Activated CD8-positive, alpha-beta memory T cell treated with anti-CD3 and anti-CD28 coated beads, Interleukin-2, amount 10 ng/mL, durations not matched to agents 7 days and 5 days (primary cell): Measurements from ENCODE around the gene AEN. TPM values are rescaled to one million over a fixed set of nuclear protein-coding genes. Genes with fewer than 3 reads are reported as not detected.
"Not testable (repeated sequence)": the region's sequence is repeated elsewhere in the genome, so short reads cannot be mapped to it uniquely, and the experiment has no call there.

Experiments
- ATAC-seq: fragments of 150-1000 bp; cut with Tn5 transposase; one replicate; pipeline ENCODE4 v1.10.0; 2021; ENCODE audit warnings: moderate library complexity
- CTCF ChIA-PET: fragments of 350-600 bp; sonication (Branson Sonifier 250); formaldehyde crosslinking; loops from one replicate; lab custom pipeline; 2021; ENCODE audit warnings: antibody characterized with exemption; lab: Charles Lee
- DNase-seq: peaks from one replicate; pipeline ENCODE4 v3.0.0-alpha.2; 2020
- H3K27ac Mint-ChIP-seq: one replicate; pipeline ENCODE4 v1.8.0; 2021; ENCODE audit warnings: mild to moderate bottlenecking, mixed read lengths
- H3K27me3 Mint-ChIP-seq: one replicate; pipeline ENCODE4 v1.8.0; 2021; ENCODE audit warnings: mixed read lengths
- H3K36me3 Mint-ChIP-seq: one replicate; pipeline ENCODE4 v1.8.0; 2021; ENCODE audit warnings: mild to moderate bottlenecking, mixed read lengths
- H3K4me1 Mint-ChIP-seq: one replicate; pipeline ENCODE4 v1.8.0; 2021; ENCODE audit warnings: mixed read lengths
- H3K4me3 Mint-ChIP-seq: one replicate; pipeline ENCODE4 v1.8.0; 2021; ENCODE audit warnings: mild to moderate bottlenecking, moderate library complexity, mixed read lengths
- H3K9me3 Mint-ChIP-seq: one replicate; pipeline ENCODE4 v1.8.0; 2022; ENCODE audit warnings: low read depth, mixed read lengths
- total RNA-seq, 2 experiments: library from RNA; stranded (reverse); gene quantifications; one replicate each; pipeline ENCODE4 v1.2.3, GENCODE V29; 2021

Gene AEN
- total RNA-seq, 2 experiments from 2014 or later, result 55.7 to 57.4 TPM

DNA sequence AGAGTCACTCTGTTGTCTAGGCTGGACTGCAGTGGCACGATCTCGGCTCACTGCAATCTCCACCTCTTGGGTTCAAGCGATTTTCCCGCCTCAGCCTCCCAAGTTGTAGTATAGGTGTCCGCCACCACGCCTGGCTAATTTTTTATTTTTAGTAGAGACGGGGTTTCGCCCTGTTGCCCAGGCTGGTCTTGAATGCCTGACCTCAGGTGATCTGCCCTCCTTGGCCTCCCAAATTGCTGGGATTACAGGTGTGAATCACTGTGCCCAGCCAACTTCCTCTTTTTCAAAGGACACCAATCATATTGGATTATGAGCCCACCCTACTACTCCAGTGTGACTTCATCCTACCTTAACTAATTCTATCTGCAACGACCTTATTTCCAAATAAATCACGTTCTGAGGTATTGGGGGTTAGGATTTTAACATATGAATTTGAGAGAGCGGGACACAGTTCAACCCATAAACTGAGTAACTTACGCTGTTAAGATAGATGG lies 20.9 kb downstream of the AEN start:
- CTCF ChIA-PET, result interaction anchor here (1.6 to 1.8 kb wide), 2 partner anchors 17 to 60 kb away, joined by 3 to 4 read pairs; no protein-coding TSS in a partner anchor

GRCh38 chr15:88642514-88642913 lies 21.4 kb downstream of the AEN start:
- H3K36me3 Mint-ChIP-seq, result peaks cover 60% of the 10 kb centered on the region
- CTCF ChIA-PET, result interaction anchor here (0.8 to 1.8 kb wide), 3 partner anchors 18 to 59 kb away, joined by 3 to 4 read pairs (median 3); partner anchors contain the start of gene AEN
- not testable (repeated sequence) for H3K9me3 Mint-ChIP-seq, DNase-seq, H3K27ac Mint-ChIP-seq, ATAC-seq, H3K27me3 Mint-ChIP-seq
- H3K4me1 Mint-ChIP-seq, result peaks cover 70% of the 10 kb centered on the region
- H3K4me3 Mint-ChIP-seq, result peak overlapping the region; percentile 39

More for the DNA sequence above, 20.9 kb downstream of the AEN start:
- Mint-ChIP-seq H3K36me3 (peaks cover 63% of the 10 kb centered on the region), H3K4me1 (peaks cover 71% of the 10 kb centered on the region), H3K27me3 (no peaks in the 10 kb centered on the region), H3K4me3 (peak overlapping the region; percentile 39), H3K9me3 (no peaks in the 10 kb centered on the region), H3K27ac (peak overlapping the region; percentile 47)
- ATAC-seq (no peak), DNase-seq (no peak)

GRCh38 chr15:88644741-88645140 lies 23.6 kb downstream of the AEN start:
- Mint-ChIP-seq H3K4me3 (no peak overlapping the region), H3K36me3 (peaks cover 68% of the 10 kb centered on the region), H3K9me3 (no peaks in the 10 kb centered on the region), H3K4me1 (peaks cover 78% of the 10 kb centered on the region), H3K27me3 (no peaks in the 10 kb centered on the region), H3K27ac (peak overlapping the region; percentile 40)
- CTCF ChIA-PET, result interaction anchor here (2.6 kb wide), 1 partner anchor 20 kb away, joined by 12 read pairs; no protein-coding TSS in a partner anchor
- no peak for DNase-seq
- no peak for ATAC-seq

DNA sequence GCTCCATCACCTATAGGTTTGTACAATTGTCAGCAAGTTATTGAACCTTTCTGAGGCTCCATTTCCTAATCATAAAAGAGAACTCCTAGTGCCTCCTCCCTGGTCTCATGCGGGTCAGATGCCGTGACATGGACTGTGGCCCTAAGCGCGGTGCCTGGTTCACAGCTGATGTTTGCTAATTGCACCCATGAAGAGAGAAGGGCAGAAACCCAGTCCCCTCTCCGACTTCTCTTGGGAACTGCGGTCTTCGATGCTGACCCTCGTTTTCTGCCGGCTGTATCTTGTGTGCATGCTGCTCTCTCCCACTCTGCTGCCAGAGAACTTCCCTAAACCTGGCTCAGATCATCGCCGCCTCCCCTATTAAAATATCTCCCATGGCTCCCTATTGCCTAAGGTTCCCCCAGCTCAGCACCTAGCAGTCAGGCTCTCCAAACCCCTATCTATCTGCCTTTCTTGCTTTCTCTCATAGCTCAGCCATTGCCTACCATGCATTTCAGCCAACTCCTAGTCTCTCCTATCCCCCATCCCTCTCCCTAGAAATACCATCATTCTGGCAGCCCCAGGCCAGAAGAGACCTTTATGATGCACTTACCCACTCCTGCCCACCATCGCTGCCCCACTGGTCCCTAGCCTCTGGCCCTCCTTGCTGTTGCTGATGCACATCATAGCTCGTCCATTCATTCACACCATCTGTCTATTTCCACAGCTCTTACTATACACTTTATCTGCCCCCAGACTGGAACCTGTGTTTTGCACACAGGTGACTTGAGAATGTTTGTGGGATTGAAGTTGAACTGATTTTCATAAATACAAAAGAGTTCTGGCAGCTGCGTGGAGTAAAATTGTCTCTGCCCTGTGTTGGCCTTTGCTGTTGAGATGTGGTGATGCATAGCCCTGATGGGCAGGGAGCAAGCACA lies 24.3 kb downstream of the AEN start:
- ATAC-seq, result no peak
- Mint-ChIP-seq H3K36me3 (peaks cover 62% of the 10 kb centered on the region), H3K27me3 (no peaks in the 10 kb centered on the region), H3K9me3 (no peaks in the 10 kb centered on the region), H3K4me1 (peaks cover 74% of the 10 kb centered on the region), H3K4me3 (no peak overlapping the region), H3K27ac (peak overlapping the region; percentile 31)
- DNase-seq, result no peak
- CTCF ChIA-PET, result interaction anchor here (0.7 to 2.6 kb wide), 2 partner anchors 21 to 234 kb away, joined by 3 to 12 read pairs; no protein-coding TSS in a partner anchor

DNA sequence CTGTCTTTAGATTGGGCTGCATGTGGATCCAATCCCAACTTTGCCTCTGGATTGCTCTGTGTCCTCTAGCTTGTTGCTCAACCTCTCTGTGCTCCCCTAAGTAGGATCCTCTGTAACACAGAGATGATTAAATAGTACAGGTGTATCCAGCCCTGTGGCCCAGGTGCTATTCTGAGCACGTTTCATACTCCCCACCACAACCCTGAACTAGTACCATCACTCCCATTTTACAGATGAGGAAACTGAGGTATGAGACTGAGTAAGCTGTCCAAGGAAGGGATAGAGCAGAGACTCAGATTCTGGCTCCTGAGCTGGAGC lies 24.9 kb downstream of the AEN start:
- H3K4me3 Mint-ChIP-seq, result no peak overlapping the region
- no peaks in the 10 kb centered on the region for H3K27me3 Mint-ChIP-seq
- H3K9me3 Mint-ChIP-seq, result no peaks in the 10 kb centered on the region
- ATAC-seq (no peak), DNase-seq (no peak)
- CTCF ChIA-PET, result interaction anchor here (2.6 kb wide), 1 partner anchor 22 kb away, joined by 12 read pairs; no protein-coding TSS in a partner anchor
- peaks cover 63% of the 10 kb centered on the region for H3K36me3 Mint-ChIP-seq
- H3K4me1 Mint-ChIP-seq, result peaks cover 73% of the 10 kb centered on the region
- peak overlapping the region; percentile 31 for H3K27ac Mint-ChIP-seq

DNA sequence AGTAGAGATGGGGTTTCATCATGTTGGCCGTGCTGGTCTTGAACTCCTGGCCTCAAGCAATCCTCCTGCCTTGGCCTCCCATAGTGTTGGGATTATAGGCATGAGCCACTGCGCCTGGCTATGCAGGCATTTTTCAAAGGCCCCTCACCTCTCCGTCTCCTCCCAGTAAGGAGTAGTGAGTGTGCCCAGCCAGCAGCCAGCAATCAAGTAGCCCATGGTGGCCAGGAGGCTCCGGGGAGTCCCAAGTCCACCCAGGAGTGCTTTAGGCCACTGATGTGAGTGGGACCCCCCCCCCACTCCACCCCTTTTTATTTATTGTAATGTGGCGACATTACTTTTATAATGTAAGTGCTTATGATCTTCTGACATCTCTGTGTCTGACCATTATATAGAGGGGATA lies 25.8 kb downstream of the AEN start:
- Mint-ChIP-seq H3K27ac (no peak overlapping the region), H3K4me1 (peaks cover 74% of the 10 kb centered on the region), H3K36me3 (peaks cover 68% of the 10 kb centered on the region), H3K27me3 (no peaks in the 10 kb centered on the region), H3K4me3 (no peak overlapping the region), H3K9me3 (no peaks in the 10 kb centered on the region)
- no peak for ATAC-seq
- CTCF ChIA-PET, result interaction anchor here (0.8 to 2.6 kb wide), 3 partner anchors 9 to 23 kb away, joined by 4 to 12 read pairs (median 5); partner anchors contain the start of gene ISG20
- DNase-seq, result peak; percentile 28

DNA sequence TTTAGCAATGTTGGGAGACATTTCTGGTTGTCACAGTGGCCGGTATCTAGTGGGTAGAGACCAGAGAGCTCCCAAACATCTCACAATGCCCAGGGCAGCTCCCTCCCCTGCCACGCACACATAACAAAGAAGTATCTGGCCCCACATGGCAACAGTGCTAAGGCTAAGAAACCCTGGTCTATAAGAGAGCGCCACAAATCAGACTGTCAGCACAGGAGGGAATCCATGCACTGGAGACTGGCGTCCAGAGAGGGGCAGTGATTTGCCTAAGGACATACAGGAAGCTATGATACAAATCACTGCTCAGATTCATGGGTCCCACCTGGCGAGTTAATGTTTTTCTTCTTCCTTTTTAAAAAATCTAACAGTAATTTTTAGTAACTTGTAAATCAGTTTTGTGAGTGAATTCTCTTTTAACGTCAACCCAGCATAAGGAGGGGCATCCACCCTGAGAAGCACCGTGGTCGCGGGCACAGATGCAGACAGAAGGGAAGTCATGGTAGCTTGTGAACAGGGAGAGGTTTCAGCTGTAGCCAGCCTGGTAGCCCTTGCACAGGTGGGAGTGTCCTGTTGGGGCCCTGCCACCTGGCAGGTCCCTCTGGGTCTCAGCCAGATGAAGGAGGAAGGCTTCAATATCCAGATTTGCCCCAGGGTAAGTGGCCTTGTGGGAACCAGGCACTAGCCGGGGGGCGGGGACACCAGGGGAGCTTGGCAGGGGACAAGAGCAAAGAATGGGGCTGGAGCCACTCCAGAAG lies 26.4 kb downstream of the AEN start:
- H3K4me1 Mint-ChIP-seq, result peaks cover 69% of the 10 kb centered on the region
- DNase-seq, result peak; percentile 40
- H3K9me3 Mint-ChIP-seq, result no peaks in the 10 kb centered on the region
- CTCF ChIA-PET, result interaction anchor here (0.8 to 2.6 kb wide), 4 partner anchors 9 to 23 kb away, joined by 3 to 12 read pairs (median 4); partner anchors contain the start of gene ISG20
- peak overlapping the region; percentile 13 for H3K27ac Mint-ChIP-seq
- no peak for ATAC-seq
- no peak overlapping the region for H3K4me3 Mint-ChIP-seq
- H3K36me3 Mint-ChIP-seq, result peaks cover 63% of the 10 kb centered on the region
- no peaks in the 10 kb centered on the region for H3K27me3 Mint-ChIP-seq

- Mint-ChIP-seq H3K27ac (peak overlapping the region; percentile 84), H3K27me3 (no peaks in the 10 kb centered on the region), H3K4me1 (peaks cover 66% of the 10 kb centered on the region), H3K36me3 (peaks cover 65% of the 10 kb centered on the region), H3K9me3 (no peaks in the 10 kb centered on the region), H3K4me3 (peak overlapping the region; percentile 48)
- DNase-seq, result peak; percentile 47
- CTCF ChIA-PET, result interaction anchor here (1.0 to 1.5 kb wide), 4 partner anchors 10 to 26 kb away, joined by 3 to 5 read pairs (median 4); partner anchors contain the start of gene ISG20
- peak; percentile 8 for ATAC-seq
Observed at GRCh38 chr15:88648357-88649214, 27.4 kb downstream of the AEN start.

- H3K9me3 Mint-ChIP-seq, result no peaks in the 10 kb centered on the region
- CTCF ChIA-PET, result interaction anchor here (1.0 to 1.5 kb wide), 3 partner anchors 10 to 27 kb away, joined by 4 to 5 read pairs (median 4); partner anchors contain the start of gene ISG20
- H3K27me3 Mint-ChIP-seq, result no peaks in the 10 kb centered on the region
- H3K27ac Mint-ChIP-seq, result peak overlapping the region; percentile 84
- ATAC-seq (peak; percentile 84), DNase-seq (peak; percentile 84)
- peak overlapping the region; percentile 48 for H3K4me3 Mint-ChIP-seq
- peaks cover 63% of the 10 kb centered on the region for H3K36me3 Mint-ChIP-seq
- H3K4me1 Mint-ChIP-seq, result peaks cover 60% of the 10 kb centered on the region
Observed at GRCh38 chr15:88649286-88649733, 28.2 kb downstream of the AEN start.

DNA sequence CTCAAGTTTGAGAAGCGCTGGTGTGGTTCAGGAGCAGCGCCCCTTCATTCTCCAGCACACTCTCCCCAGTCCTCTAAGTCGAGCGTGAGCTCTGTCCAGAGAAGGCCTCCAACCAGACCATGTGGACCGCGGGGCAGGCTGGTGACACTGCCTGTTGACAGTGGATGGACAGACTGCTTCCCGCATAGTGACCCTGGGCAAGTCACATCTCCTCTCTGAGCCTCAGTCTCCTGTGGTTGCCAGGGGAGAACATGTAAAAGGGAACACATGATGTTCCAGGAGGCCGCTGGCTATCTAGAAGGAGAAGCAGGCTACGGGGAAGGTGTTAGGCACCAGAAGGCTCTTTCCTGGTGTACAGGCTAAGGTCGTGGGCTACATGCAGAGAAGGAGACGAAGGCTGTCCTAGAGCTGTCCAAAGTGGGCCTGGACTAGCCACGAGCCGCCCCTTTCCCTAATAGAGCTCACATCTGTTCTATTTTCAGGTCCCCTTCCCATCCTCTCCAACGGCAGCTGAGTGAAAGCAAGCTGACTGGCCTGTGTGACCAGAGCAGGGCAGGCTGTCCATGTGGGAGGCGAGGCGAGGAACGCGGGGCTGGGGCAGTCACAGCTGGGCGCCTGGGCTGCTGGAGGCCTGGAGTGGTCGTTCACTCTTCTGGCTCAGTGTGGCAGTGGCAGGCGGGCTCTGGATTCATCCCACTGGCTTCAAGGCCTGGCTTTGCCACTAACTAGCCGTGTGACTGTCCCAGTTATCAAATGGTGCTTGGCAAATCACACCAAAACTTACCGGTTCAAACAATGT lies 28.8 kb downstream of the AEN start:
- ATAC-seq (no peak), DNase-seq (peak; percentile 34)
- CTCF ChIA-PET, result interaction anchor here (1.0 to 1.5 kb wide), 2 partner anchors 11 to 25 kb away, joined by 4 to 5 read pairs; partner anchors contain the start of gene ISG20

DNA sequence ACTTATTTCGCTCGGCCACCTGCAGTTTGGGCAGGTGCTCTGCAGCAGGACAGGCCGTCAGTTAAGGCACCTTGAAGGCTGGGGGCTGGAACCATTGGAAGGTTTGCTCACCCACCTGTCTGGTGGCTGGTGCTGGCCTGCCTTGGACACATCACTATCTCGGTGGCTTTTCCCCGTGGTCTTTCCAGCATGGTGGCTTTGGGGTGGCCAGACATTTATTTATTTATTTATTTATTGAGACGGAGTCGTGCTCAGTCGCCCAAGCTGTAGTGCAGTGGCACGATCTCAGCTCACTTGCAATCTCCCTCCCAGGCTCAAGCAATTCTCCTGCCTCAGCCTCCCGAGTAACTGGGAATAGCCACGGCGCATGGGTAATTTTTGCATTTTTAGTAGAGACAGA lies 29.4 kb downstream of the AEN start:
- peak overlapping the region; percentile 22 for H3K27ac Mint-ChIP-seq
- H3K9me3 Mint-ChIP-seq, result no peaks in the 10 kb centered on the region
- no peaks in the 10 kb centered on the region for H3K27me3 Mint-ChIP-seq
- no peak overlapping the region for H3K4me3 Mint-ChIP-seq
- ATAC-seq (no peak), DNase-seq (no peak)
- CTCF ChIA-PET, result interaction anchor here (1.0 to 1.5 kb wide), 2 partner anchors 12 to 26 kb away, joined by 4 to 5 read pairs; partner anchors contain the start of gene ISG20
- H3K4me1 Mint-ChIP-seq, result peaks cover 50% of the 10 kb centered on the region
- H3K36me3 Mint-ChIP-seq, result peaks cover 62% of the 10 kb centered on the region

More for the DNA sequence above, 28.8 kb downstream of the AEN start:
- H3K4me1 Mint-ChIP-seq, result peaks cover 55% of the 10 kb centered on the region
- H3K27ac Mint-ChIP-seq, result peak overlapping the region; percentile 84
- H3K9me3 Mint-ChIP-seq, result no peaks in the 10 kb centered on the region
- no peaks in the 10 kb centered on the region for H3K27me3 Mint-ChIP-seq
- peak overlapping the region; percentile 48 for H3K4me3 Mint-ChIP-seq
- H3K36me3 Mint-ChIP-seq, result peaks cover 66% of the 10 kb centered on the region
